C1 segment of cervical spinal cord (tissue), 14 donors: ENCODE measurements around the gene PNMA3.
A peak's percentile ranks its signal among the peaks of the same experiment; 100 is the strongest.
"Not testable (repeated sequence)": the region's sequence is repeated elsewhere in the genome, so short reads cannot be mapped to it uniquely, and the experiment has no call there.

Experiments
- DNase-seq, 14 donors: peaks; one replicate each; lab custom pipeline; 2025; lab: John Stamatoyannopoulos, UW

The PNMA3 gene

GRCh38 chrX:153055871-153056749 is at the start of gene PNMA3:
TSS of gene PNMA3 (plus strand) at chrX:153056470. CDS start at chrX:153057056, 586 bp downstream.
- DNase-seq = no peak

GRCh38 chrX:153017174-153017573 is 39.1 kb upstream of the PNMA3 start:
- not testable (repeated sequence) for DNase-seq

GRCh38 chrX:153019166-153019565 is 37.1 kb upstream of the PNMA3 start:
- DNase-seq = no peak

GRCh38 chrX:153026501-153026900 is 29.8 kb upstream of the PNMA3 start:
- not testable (repeated sequence) for DNase-seq

- DNase-seq = not testable (repeated sequence)
Observed at GRCh38 chrX:153028487-153028886, 27.8 kb upstream of the PNMA3 start.

GRCh38 chrX:153029162-153029561 is 27.1 kb upstream of the PNMA3 start:
- DNase-seq = no peak

- no peak for DNase-seq
Observed at GRCh38 chrX:153029875-153030274, 26.4 kb upstream of the PNMA3 start.

GRCh38 chrX:153030801-153031200 is 25.5 kb upstream of the PNMA3 start:
- DNase-seq = no peak

GRCh38 chrX:153032397-153033118 is 23.7 kb upstream of the PNMA3 start:
- peak in 12 of 14 donors; percentile 4 to 72 (median 28) for DNase-seq

GRCh38 chrX:153049093-153049492 is 7.2 kb upstream of the PNMA3 start:
- no peak for DNase-seq

- DNase-seq = no peak
Observed at GRCh38 chrX:153052534-153052933, 3.7 kb upstream of the PNMA3 start.

GRCh38 chrX:153057281-153057680 is 1.0 kb downstream of the PNMA3 start:
- DNase-seq = no peak

- DNase-seq = no peak
Observed at GRCh38 chrX:153059191-153060094, 3.2 kb downstream of the PNMA3 start.

GRCh38 chrX:153060095-153060445 is 3.8 kb downstream of the PNMA3 start:
- DNase-seq = no peak

- DNase-seq = no peak
Observed at GRCh38 chrX:153061732-153062131, 5.5 kb downstream of the PNMA3 start.

- DNase-seq = no peak
Observed at GRCh38 chrX:153063315-153063714, 7.0 kb downstream of the PNMA3 start.

GRCh38 chrX:153064061-153064460 is 7.8 kb downstream of the PNMA3 start:
- DNase-seq = no peak

GRCh38 chrX:153065389-153065788 is 9.1 kb downstream of the PNMA3 start:
- no peak for DNase-seq

GRCh38 chrX:153066402-153066801 is 10.1 kb downstream of the PNMA3 start:
- DNase-seq = not testable (repeated sequence)

GRCh38 chrX:153071909-153072583 is 15.8 kb downstream of the PNMA3 start, which contains the start of gene PNMA6A:
TSS of gene PNMA6A (plus strand) at chrX:153072454. CDS start at chrX:153073063, 609 bp downstream.
- not testable (repeated sequence) for DNase-seq

- DNase-seq = not testable (repeated sequence)
Observed at GRCh38 chrX:153073331-153073730, 17.1 kb downstream of the PNMA3 start.
